Nephron (organoid): ENCODE measurements around the gene ESRRG.
"Not testable (repeated sequence)": the region's sequence is repeated elsewhere in the genome, so short reads cannot be mapped to it uniquely, and the experiment has no call there.

Experiments used
- H3K27ac Mint-ChIP-seq, 3 experiments: 2 replicates each; pipeline ENCODE4 v1.8.0; 2020; ENCODE audit warnings: mixed read lengths in 3 of 3, mild to moderate bottlenecking in 2 of 3, moderate library complexity in 1 of 3
- H3K27me3 Mint-ChIP-seq: 2 replicates; pipeline ENCODE4 v1.8.0; 2021; ENCODE audit warnings: low read depth, mild to moderate bottlenecking, moderate library complexity, mixed read lengths
- H3K36me3 Mint-ChIP-seq: 2 replicates; pipeline ENCODE4 v1.8.0; 2020; ENCODE audit warnings: low read depth, mixed read lengths
- H3K4me1 Mint-ChIP-seq: 2 replicates; pipeline ENCODE4 v1.8.0; 2020; ENCODE audit warnings: mixed read lengths
- H3K4me3 Mint-ChIP-seq, 3 experiments: 2 replicates each; pipeline ENCODE4 v1.8.0; 2020; ENCODE audit warnings: mild to moderate bottlenecking in 3 of 3, mixed read lengths in 3 of 3, moderate library complexity in 2 of 3
- H3K9me3 Mint-ChIP-seq: 2 replicates; pipeline ENCODE4 v1.8.0; 2020; ENCODE audit warnings: mixed read lengths
- CTCF ChIP-seq, 3 experiments: fragments of 200-600 bp; sonication (generic); IDR thresholded peaks; one replicate each; pipeline ENCODE4 v1.5.0; 2021; ENCODE audit warnings: antibody characterized with exemption in 3 of 3; ENCODE audit not compliant: unreplicated experiment in 3 of 3

The ESRRG gene

GRCh38 chr1:216532251-216532798, 190.9 kb downstream of the ESRRG start:
- Mint-ChIP-seq H3K9me3 (no peaks in the 10 kb centered on the region), H3K4me1 (peaks cover 24% of the 10 kb centered on the region), H3K27me3 (peaks cover 2% of the 10 kb centered on the region), H3K4me3 (no peak overlapping the region), H3K27ac (no peak overlapping the region), H3K36me3 (no peaks in the 10 kb centered on the region)
- TF ChIP-seq CTCF (IDR thresholded peaks at IDR 0.05; ENCODE audit: unreplicated experiment in 3 of 3): no peak

- H3K4me3 Mint-ChIP-seq: peak overlapping the region; percentile 70 to 79 (median 78)
- no peaks in the 10 kb centered on the region for H3K27me3 Mint-ChIP-seq
- no peak for TF ChIP-seq CTCF (IDR thresholded peaks at IDR 0.05; ENCODE audit: unreplicated experiment in 3 of 3)
- H3K4me1 Mint-ChIP-seq: peaks cover 24% of the 10 kb centered on the region
- H3K9me3 Mint-ChIP-seq: no peaks in the 10 kb centered on the region
- H3K27ac Mint-ChIP-seq: peak overlapping the region; percentile 62 to 72 (median 69)
- H3K36me3 Mint-ChIP-seq: no peaks in the 10 kb centered on the region
These were observed 191.7 kb downstream of the ESRRG start for GRCh38 chr1:216531263-216532239.

- H3K4me1 Mint-ChIP-seq: peaks cover 16% of the 10 kb centered on the region
- H3K4me3 Mint-ChIP-seq, H3K27me3 Mint-ChIP-seq, H3K36me3 Mint-ChIP-seq, H3K9me3 Mint-ChIP-seq, H3K27ac Mint-ChIP-seq: not testable (repeated sequence)
These were observed 193.4 kb downstream of the ESRRG start for GRCh38 chr1:216529851-216530250.

- H3K4me3 Mint-ChIP-seq: no peak overlapping the region
- no peak overlapping the region for H3K27ac Mint-ChIP-seq
- H3K9me3 Mint-ChIP-seq: no peaks in the 10 kb centered on the region
- TF ChIP-seq CTCF (IDR thresholded peaks at IDR 0.05; ENCODE audit: unreplicated experiment in 3 of 3): no peak
- no peaks in the 10 kb centered on the region for H3K27me3 Mint-ChIP-seq
- H3K36me3 Mint-ChIP-seq: no peaks in the 10 kb centered on the region
- H3K4me1 Mint-ChIP-seq: peaks cover 12% of the 10 kb centered on the region
These were observed 194.4 kb downstream of the ESRRG start for GRCh38 chr1:216528816-216529215.

- TF ChIP-seq CTCF (IDR thresholded peaks at IDR 0.05; ENCODE audit: unreplicated experiment in 3 of 3): no peak
- no peaks in the 10 kb centered on the region for H3K9me3 Mint-ChIP-seq
- no peaks in the 10 kb centered on the region for H3K27me3 Mint-ChIP-seq
- no peaks in the 10 kb centered on the region for H3K36me3 Mint-ChIP-seq
- no peak overlapping the region for H3K27ac Mint-ChIP-seq
- H3K4me3 Mint-ChIP-seq: no peak overlapping the region
- no peaks in the 10 kb centered on the region for H3K4me1 Mint-ChIP-seq
These were observed 199.6 kb downstream of the ESRRG start for GRCh38 chr1:216523449-216524190.

- no peaks in the 10 kb centered on the region for H3K36me3 Mint-ChIP-seq
- no peak for TF ChIP-seq CTCF (IDR thresholded peaks at IDR 0.05; ENCODE audit: unreplicated experiment in 3 of 3)
- no peaks in the 10 kb centered on the region for H3K4me1 Mint-ChIP-seq
- H3K4me3 Mint-ChIP-seq: no peak overlapping the region
- H3K27me3 Mint-ChIP-seq: no peaks in the 10 kb centered on the region
- H3K9me3 Mint-ChIP-seq: no peaks in the 10 kb centered on the region
- H3K27ac Mint-ChIP-seq: no peak overlapping the region
These were observed 200.2 kb downstream of the ESRRG start for GRCh38 chr1:216523043-216523442.
